NCI-H1930 (cell line): Measurements from ENCODE around the gene SCMH1.

Experiments used
- DNase-seq, 2 experiments: peaks; one replicate each; lab custom pipeline; 2025; lab: John Stamatoyannopoulos, UW

SCMH1 gene

GRCh38 chr1:40998668-40999067 lies 243.4 kb downstream of the SCMH1 start:
- no peak for DNase-seq

DNA sequence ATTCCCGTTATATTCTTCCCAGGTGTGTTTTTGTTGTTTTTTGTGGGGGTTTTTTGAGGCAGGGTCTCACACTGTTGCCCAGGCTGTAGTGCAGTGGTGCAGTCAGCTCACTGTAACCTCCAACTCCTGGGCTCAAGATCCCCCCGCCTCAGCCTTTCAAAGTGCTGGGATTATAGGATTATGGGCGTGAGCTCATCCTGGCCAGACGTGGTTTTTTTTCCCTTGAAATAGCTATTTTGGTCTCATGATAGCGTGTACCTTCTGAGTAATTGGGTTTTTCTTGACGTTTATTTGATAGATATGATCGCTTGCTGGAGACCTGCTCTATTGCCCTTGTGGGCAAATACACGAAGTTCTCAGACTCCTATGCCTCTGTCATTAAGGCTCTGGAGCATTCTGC lies 245.0 kb downstream of the SCMH1 start:
- no peak for DNase-seq

DNA sequence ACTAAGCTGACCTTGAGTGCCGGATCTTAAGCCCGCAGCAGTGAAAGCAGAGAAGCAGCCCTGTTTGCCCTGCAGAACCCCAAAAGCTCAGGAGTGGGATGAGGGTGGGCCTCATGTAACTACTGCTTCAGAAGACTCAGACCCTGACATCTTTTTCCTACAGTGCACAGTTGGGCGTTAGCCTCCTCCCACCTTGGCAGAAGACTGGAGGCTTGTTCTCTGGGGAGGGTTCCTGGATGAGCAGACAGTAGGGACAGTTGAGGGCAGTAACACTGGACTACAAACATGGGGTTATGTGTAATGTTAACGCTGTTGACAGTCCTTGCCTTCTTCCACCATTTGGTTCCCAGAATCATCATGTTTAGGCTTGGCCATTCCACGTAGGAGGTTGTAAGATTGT lies 253.0 kb downstream of the SCMH1 start:
- no peak for DNase-seq

DNA sequence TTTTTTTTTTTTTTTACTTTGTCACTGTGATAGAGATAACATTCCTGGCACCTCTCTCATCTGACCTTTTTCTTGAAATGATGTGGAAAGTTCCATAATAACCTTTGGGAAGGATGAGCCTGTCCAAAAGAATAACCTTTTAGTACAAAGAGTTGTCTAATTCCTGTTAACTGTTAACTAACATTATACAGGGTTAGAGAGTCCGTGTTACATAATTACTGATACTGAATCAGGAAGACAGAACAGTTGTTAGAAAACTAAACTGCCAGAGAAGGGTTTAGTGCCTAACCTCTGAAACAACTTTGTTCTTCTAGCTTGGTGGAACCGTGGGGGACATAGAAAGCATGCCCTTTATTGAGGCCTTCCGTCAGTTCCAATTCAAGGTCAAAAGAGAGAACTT lies 253.8 kb downstream of the SCMH1 start:
- DNase-seq: no peak

DNA sequence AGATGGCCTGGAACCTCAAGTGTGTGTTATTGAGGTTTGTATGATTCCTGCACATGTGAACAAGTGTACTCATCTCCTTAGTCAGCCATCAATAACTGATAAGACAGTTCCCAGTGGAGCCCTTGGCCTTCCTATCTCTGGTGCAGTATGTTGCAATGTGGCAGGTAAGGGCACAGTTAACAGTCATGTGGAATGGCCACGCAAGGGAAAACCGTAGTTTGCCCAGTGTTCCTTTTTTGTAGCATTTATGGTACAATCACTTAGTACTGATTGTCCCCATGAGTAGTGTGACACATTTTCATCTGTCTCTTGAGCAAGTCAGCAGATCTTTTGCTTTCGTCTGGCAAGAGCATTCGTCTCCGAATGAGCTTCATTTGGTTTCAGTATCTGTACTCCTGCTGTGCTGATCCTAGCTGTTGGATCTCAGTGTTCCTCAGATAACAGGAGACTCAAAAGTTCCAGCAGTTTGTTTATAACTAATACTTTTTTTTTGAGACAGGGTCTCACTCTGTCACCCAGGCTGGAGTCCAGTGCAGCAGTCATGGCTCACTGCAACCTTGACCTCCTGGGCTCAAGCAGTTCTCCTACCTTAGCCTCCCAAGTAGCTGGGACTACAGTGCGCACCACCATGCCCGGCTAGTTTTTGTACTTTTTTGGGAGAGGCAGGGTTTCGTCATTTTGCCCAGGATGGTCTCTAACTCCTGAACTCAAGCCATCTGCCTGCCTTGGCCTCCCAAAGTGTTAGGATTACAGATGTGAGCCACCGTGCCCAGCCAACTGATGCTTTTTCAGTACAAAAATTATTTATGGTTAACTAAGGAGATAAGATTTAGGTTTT lies 254.4 kb downstream of the SCMH1 start:
- DNase-seq: no peak

DNA sequence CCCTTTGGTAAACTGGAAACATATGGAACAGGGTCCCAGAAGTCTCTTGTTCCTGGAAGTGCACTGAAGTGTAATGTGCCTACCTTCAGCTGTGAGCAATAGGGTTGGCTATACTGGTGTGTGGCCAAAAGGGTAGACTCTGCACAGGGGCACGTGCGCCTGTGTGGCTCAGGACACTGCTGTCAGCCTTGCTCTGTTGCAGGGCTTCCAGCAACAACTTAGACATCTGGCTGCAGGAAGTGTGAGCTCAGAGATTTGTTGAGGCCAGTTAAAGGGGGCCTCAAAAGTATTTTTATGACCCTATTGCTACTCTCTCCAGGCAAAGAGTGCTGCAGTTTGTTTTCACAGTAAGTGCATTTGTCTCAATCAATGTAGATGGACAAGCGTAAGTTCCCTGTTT lies 255.2 kb downstream of the SCMH1 start:
- DNase-seq: no peak

GRCh38 chr1:40986328-40986783 lies 255.8 kb downstream of the SCMH1 start:
- no peak for DNase-seq

DNA sequence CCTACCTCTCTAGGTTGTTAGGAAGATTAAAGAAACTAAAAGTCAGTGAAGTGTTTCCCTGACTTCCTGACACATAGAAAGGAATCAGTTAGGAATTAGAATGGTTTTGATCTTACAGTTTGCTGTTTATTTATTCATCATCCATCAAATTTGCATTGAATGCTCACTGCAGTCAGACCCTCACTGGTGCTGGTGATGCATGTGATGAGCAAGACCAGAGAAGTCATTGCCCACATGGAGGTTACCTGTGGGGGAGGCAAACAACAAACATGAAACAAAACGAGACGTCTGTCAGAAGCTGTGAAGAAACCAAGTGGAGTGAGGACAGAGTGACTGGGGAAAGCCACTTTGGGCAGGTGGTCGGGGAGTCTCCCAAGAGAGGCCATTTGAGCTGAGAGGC lies 256.2 kb downstream of the SCMH1 start:
- DNase-seq: no peak

DNA sequence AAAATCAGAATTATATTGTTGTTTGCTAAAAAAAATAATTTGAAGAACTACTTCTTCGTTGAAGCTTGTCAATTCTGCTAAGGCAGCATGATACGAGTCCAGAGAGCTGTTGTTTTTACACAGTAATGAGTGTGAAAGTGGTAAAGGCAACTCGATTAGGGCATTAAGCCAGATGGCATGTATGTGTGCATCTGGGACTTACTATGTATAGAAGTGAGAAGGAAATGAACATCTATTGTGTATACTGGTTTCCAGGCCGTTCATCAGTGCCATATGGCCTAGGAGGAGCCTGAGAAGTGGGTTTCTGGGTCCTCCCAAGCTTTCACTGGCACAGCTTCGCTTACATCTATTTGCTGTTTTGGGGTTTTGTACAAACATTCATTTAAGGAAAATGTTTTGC lies 256.9 kb downstream of the SCMH1 start:
- DNase-seq: no peak

DNA sequence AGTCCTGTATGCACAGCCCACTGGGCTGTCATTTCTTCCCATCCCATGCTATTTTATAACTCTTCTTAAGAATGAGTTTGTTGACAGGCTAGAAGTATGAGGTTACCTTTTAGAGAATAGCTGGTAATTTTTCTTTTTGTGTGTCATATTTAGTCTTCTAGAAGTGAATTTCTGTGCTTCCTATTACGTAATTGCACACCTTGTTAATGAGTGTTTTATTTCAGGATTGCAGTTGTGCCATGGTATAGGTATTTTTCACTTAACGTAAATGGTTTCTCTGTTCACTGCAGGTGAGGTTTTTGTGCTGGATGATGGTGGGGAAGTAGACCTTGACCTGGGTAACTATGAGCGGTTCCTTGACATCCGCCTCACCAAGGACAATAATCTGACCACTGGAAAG lies 257.6 kb downstream of the SCMH1 start:
- DNase-seq: no peak

- DNase-seq: no peak
Observed at GRCh38 chr1:40984066-40984465, 258.0 kb downstream of the SCMH1 start.

GRCh38 chr1:40983286-40983685 lies 258.8 kb downstream of the SCMH1 start:
- no peak for DNase-seq

DNA sequence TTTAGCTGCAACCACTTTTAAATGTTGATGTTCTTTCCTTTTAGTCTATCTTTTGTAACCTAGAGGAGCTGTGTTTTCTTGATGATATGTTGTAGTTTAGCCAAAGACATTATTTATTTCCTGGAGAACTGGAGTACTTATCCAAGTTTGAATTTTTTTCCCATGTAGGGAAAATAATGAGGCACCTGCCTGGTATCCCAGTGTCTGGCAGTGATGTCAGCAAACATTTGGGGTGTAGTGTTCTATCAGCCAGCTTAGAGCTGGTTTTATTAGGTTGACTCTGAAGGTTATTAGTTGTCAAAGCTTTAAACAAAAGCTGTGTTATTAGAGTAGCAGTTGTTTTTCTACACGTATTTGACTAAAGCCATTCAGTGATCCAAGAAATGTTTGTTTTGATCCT lies 259.4 kb downstream of the SCMH1 start:
- no peak for DNase-seq

DNA sequence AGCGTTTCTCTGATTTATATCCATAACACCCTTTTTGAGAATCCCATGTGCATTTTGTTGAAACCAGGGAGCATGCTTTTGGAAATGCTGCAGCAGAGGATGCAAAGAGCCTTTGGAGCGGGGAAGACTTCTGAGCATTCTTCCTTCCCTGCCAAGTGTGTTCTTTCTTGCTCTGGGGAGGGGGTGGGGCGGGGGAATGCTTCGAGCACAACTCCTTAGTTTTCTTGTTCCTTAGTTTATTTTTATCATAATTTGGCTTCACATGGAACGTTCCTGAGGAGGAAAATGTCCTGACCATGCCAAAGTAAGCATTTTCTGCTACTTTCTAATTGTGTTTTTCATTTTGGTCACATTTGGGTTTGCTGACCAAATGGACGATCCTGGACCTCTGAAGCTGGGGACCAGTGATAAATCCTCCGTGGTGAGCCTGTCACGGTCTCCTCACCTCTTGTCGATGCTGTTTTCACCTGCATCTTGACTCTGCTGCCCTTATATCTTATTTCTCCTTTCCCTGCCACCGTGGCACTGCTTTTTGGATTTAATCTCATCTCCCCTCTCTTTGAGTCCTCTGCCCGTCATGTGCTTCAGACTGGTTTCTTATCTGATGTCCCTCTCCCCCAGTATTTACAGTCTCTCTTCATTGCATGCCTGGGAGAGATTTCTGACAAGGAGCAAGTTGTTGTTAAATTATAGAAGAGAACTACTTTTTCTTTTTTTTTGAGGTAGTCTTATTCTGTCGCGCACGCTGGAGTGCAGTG lies 260.2 kb downstream of the SCMH1 start:
- no peak for DNase-seq

DNA sequence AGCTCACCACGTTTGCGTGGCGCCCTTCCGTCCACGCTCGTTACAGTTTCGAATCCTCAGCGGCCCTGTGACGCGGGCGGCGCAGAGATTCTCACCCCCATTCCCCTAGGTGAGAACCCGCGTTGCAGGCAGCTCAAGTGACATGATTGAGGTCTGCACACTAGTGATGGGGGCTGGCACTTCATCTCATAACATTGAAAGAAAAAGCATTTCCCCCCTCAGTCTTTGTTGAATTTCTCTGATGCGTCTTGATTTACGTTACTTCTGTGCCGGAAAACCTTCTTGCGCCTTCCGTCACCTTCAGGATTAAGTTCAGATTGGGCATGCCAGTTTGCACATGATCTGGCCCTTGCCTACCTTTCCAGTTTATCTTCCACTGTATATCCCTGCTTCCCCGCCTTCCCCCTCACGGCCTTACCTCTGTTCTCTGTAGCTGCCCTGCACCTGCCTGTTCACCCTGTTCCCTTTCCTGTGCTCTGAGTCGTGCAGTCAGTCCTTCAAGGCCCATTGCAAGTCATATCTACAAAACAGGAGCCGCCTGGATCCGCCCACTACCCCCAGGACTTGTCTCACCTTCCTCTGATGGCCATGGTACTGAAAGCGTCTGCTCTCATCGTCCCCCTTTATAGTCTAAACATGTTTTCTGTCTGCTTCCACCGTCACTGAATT lies 261.5 kb downstream of the SCMH1 start:
- DNase-seq: no peak

DNA sequence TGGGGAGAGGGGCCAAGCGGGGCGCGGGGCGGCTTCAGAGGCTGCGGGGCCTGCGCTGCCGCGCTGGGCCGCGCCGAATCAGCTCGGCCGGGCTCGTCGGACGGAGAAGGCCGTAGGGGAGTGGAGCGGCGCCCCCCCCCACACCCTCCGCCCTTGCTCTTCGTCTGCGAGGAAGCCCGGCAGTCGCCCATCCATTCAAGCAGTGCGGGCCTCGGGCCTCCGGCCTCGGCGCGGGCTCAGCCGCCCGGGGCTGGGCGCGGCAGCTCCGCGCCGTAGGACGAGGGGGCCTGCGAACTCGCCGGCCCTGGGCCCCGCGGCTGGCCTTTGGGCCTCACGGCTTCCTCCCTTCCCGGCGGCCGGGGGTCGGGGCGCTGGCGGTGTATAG lies 262.0 kb downstream of the SCMH1 start:
- no peak for DNase-seq

DNA sequence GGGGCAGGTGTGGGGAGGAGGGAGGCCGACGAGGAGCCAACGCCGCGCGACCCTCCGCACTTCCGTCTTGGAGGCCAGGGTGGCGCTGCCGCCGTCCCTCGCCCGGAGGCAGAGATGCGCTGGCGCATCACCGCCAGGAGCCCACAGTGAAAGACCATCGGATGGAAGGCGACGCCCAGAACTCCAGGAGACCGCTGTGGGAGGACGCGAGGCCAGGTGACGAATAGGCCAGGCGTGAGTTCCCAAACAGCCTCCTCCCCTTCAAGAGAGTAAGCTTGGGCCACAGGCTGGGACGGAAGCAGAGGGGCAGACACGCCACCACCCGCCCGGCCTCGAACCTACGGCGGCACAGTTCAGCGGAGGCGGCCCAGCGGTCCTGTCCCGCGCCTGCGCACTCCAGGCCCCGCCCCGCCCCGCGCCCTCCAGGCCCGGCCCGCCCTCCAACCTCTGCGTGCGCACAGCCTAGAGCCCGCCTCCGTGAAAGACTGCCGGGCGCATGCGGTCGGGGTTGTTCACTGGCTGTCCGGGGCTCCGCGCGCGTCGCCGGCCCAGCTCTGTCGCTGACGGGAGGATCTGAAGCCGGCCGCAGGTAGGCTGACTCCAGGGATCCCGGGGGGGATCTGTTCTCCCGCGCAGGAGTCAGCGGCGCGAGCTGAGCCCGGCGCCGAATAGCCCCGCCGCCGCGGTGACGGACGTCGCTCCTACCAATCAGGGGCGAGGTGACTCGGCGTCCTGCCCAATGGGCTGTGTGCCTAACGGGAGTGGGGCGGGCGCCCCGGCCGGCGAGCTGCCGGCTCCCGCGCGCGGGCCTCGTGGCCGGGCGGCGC lies 262.7 kb downstream of the SCMH1 start, which contains the start of gene CTPS1:
Gene CTPS1 (plus strand): TSS at position 456 of the 827 bp plus-strand sequence. CDS start 3,595 bp downstream, outside the sequence.
- peak; percentile 91 to 95 for DNase-seq

GRCh38 chr1:40978886-40979240 lies 263.2 kb downstream of the SCMH1 start:
- DNase-seq: no peak

DNA sequence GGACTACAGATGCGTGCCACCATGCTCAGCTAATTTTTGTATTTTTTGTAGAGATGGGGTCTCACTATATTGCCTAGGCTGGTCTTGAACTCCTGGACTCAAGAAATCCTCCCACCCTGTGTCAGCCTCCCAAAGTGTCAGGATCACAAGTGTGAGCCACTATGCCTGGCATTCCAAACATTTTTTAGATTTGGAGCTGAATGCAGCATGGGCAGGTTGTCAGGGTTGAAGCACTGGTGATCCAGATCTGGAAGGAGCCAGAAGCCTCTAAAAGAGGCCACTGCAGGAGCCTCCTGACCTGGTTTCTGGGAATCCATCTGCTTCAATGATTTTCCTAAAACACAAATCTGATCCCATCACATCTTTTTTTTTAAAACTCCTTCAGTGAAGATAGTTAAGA lies 264.4 kb downstream of the SCMH1 start:
- DNase-seq: no peak
